BJ (cell line): ENCODE measurements around the gene ARHGEF39. TPM values are rescaled to one million over a fixed set of nuclear protein-coding genes. Genes with fewer than 3 reads are reported as not detected.

Experiments used
- CTCF ChIA-PET: fragments of 350-600 bp; formaldehyde crosslinking; extraction: SDS; loops from one replicate; lab custom pipeline; 2021; ENCODE audit warnings: antibody characterized with exemption, inconsistent platforms; lab: Yijun Ruan, JAX
- POLR2A ChIA-PET: fragments of 300-600 bp; sonication (Branson Sonifier 250); formaldehyde crosslinking; extraction: SDS; loops from one replicate; lab custom pipeline; 2021; ENCODE audit warnings: antibody characterized with exemption; lab: Charles Lee
- DNase-seq: peaks from one replicate; pipeline ENCODE4 v3.0.0-alpha.2; 2011; ENCODE audit warnings: low read depth
- H3K27me3 ChIP-seq: 2 replicates; pipeline ENCODE4 v1.6.0; 2011; ENCODE audit warnings: low read length; ENCODE audit not compliant: control insufficient read depth, insufficient read depth
- H3K36me3 ChIP-seq: 2 replicates; pipeline ENCODE4 v1.5.1; 2011; ENCODE audit warnings: low read length; ENCODE audit not compliant: control insufficient read depth, insufficient read depth
- H3K4me3 ChIP-seq: 2 replicates; pipeline ENCODE4 v1.5.1; 2011; ENCODE audit warnings: low read depth, mild to moderate bottlenecking, control low read depth, low read length
- CTCF ChIP-seq: IDR thresholded peaks from 2 replicates; pipeline ENCODE4 v1.5.1; 2011; ENCODE audit warnings: low read depth, mild to moderate bottlenecking, control low read depth, inconsistent platforms, low read length, moderate library complexity; ENCODE audit not compliant: insufficient read depth
- polyA plus RNA-seq: library from polyadenylated mRNA; depleted of rRNA; stranded (reverse); fragments of >200 nt; gene quantifications from 2 replicates; pipeline ENCODE4 v1.2.3, GENCODE V29; 2011

The ARHGEF39 gene
- polyA plus RNA-seq, 1 experiment: 4.1 TPM

GRCh38 chr9:35711501-35712428 lies 46.8 kb upstream of the ARHGEF39 start:
- POLR2A ChIA-PET: no interaction called here

GRCh38 chr9:35710818-35711500 lies 46.0 kb upstream of the ARHGEF39 start:
- DNase-seq: no peak
- TF ChIP-seq CTCF: no peak
- POLR2A ChIA-PET: no interaction called here
- Histone ChIP-seq H3K27me3 (no peaks in the 10 kb centered on the region), H3K4me3 (no peak overlapping the region), H3K36me3 (peaks cover 63% of the 10 kb centered on the region)
- CTCF ChIA-PET: interaction anchor here (1.0 to 16.4 kb wide), 4 partner anchors 10 to 51 kb away, joined by 3 to 177 read pairs (median 4); no protein-coding TSS in a partner anchor

More at GRCh38 chr9:35711501-35712428, 46.8 kb upstream of the ARHGEF39 start:
- Histone ChIP-seq H3K4me3 (no peak overlapping the region), H3K27me3 (no peaks in the 10 kb centered on the region), H3K36me3 (peaks cover 60% of the 10 kb centered on the region)
- DNase-seq: no peak
- CTCF ChIA-PET: interaction anchor here (0.6 to 16.4 kb wide), 6 partner anchors 13 to 51 kb away, joined by 3 to 177 read pairs (median 4); no protein-coding TSS in a partner anchor
- TF ChIP-seq CTCF: no peak

- CTCF ChIA-PET: interaction anchor here (1.2 to 16.4 kb wide), 3 partner anchors 9 to 20 kb away, joined by 5 to 177 read pairs (median 5); no protein-coding TSS in a partner anchor
- H3K27me3 ChIP-seq: no peaks in the 10 kb centered on the region
- no peak for TF ChIP-seq CTCF
- no peak for DNase-seq
- no peak overlapping the region for H3K4me3 ChIP-seq
- H3K36me3 ChIP-seq: peaks cover 72% of the 10 kb centered on the region
- POLR2A ChIA-PET: no interaction called here
Measured at GRCh38 chr9:35708146-35708545, 43.2 kb upstream of the ARHGEF39 start.

- CTCF ChIA-PET: interaction anchor here (0.6 to 16.4 kb wide), 4 partner anchors 10 to 191 kb away, joined by 3 to 177 read pairs (median 4); no protein-coding TSS in a partner anchor
- peaks cover 71% of the 10 kb centered on the region for H3K36me3 ChIP-seq
Measured at GRCh38 chr9:35706951-35707350, 42.0 kb upstream of the ARHGEF39 start.

More at GRCh38 chr9:35706951-35707350, 42.0 kb upstream of the ARHGEF39 start:
- H3K4me3 ChIP-seq: no peak overlapping the region
- H3K27me3 ChIP-seq: no peaks in the 10 kb centered on the region
- no peak for TF ChIP-seq CTCF
- no peak for DNase-seq
- POLR2A ChIA-PET: no interaction called here
